ENCODE measurements around the gene VWA2. TPM values are rescaled to one million over a fixed set of nuclear protein-coding genes. Genes with fewer than 3 reads are reported as not detected.

The VWA2 gene
- total and polyA plus RNA-seq, 2 of the 4 experiments (the other 2 are of a cell fraction), result not detected

DNA sequence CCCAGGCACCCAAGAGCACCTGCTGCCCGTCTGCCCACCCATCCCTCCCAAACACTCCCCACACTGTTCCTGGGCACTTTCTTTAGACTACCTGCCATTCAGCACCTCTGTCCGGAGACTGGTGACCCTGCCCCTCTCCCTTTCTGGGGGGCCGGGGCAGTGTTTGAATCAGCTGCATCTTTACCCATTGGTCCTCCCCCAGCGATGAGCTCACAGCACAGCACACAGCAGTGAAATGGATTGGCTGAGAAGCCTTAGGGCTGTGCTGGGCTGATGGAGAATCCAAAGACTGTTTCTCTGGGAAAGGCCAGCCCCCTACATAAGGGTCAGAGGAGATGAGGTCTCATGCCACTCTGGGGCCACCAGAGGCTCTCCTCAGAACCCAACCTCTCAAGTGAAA lies 40.2 kb downstream of the VWA2 start:
- H3K14ac ChIP-seq (replicated peaks; ENCODE audit: low read depth, low read length), result no peak overlapping the region
- H4K8ac ChIP-seq (ENCODE audit: low read depth in 2 of 2, low read length in 2 of 2), result no peak overlapping the region
- H3K9me1 ChIP-seq (ENCODE audit: insufficient read depth, low read length), result no peaks in the 10 kb centered on the region
- H3K23ac ChIP-seq (ENCODE audit: low read depth, low read length), result no peak overlapping the region
- H2BK120ac ChIP-seq (ENCODE audit: low read depth, low read length), result no peak overlapping the region
- no peak overlapping the region for H3K4ac ChIP-seq (ENCODE audit: low read depth, low read length)
- BruUV-seq (replicated peaks), result no TSS peak
- intact Hi-C loops (cut with micrococcal nuclease) (no loop called here), in situ Hi-C loops (cut with MboI; ENCODE audit: low sequenced_read_pairs) (no loop called here), dilution Hi-C loops (cut with HindIII; ENCODE audit: low sequenced_read_pairs, unreplicated experiment) (no loop called here)
- no peak overlapping the region for H4K91ac ChIP-seq (ENCODE audit: insufficient read depth, low read depth, low read length)
- no peak overlapping the region for H3K18ac ChIP-seq (ENCODE audit: low read depth, low read length)
- no peak overlapping the region for H3K56ac ChIP-seq (ENCODE audit: extremely low read depth, insufficient read depth, low read length)
- H3K79me1 ChIP-seq (ENCODE audit: low read depth in 1 of 2, low read length in 2 of 2), result no peaks in the 10 kb centered on the region
- POLR2A ChIA-PET (ENCODE audit: unreplicated experiment), result no interaction called here
- peaks cover 54% of the 10 kb centered on the region for H3K27me3 ChIP-seq (ENCODE audit: control insufficient read depth, insufficient read depth, low read length)
- DNase-seq (no peak), ATAC-seq (ENCODE audit: low read depth) (no peak)
- H2AK9ac ChIP-seq (replicated peaks; ENCODE audit: low read depth, low read length, poor library complexity), result no peak overlapping the region
- H2AK5ac ChIP-seq (ENCODE audit: low read depth, low read length), result no peak overlapping the region
- no peak overlapping the region for H2AFZ ChIP-seq (replicated peaks; ENCODE audit: low read length, poor library complexity)
- H4K20me1 ChIP-seq (ENCODE audit: insufficient read depth, low read length), result no peaks in the 10 kb centered on the region
- CTCF ChIA-PET, result no interaction called here
- H3K9ac ChIP-seq (ENCODE audit: low read depth, low read length), result no peak overlapping the region
- H2BK5ac ChIP-seq (ENCODE audit: low read depth, low read length, poor library complexity, severe bottlenecking), result no peak overlapping the region
- no peak overlapping the region for H2BK15ac ChIP-seq (ENCODE audit: low read depth, low read length)
- no peak overlapping the region for H3K4me3 ChIP-seq (ENCODE audit: insufficient read depth, low read depth, low read length)
- TF ChIP-seq MAFK (IDR thresholded peaks at IDR 0.05; ENCODE audit: low read depth, low read length) (no peak), MXI1 (IDR thresholded peaks at IDR 0.05; ENCODE audit: borderline replicate concordance, low read depth, low read length) (no peak), NFE2L2 (IDR thresholded peaks at IDR 0.05; ENCODE audit: low read depth, low read length) (no peak), BHLHE40 (IDR thresholded peaks at IDR 0.05; ENCODE audit: low read depth, low read length) (no peak), FOS (IDR thresholded peaks at IDR 0.05; ENCODE audit: low read depth, low read length) (no peak), CEBPB (IDR thresholded peaks at IDR 0.05; ENCODE audit: low read depth, low read length) (no peak), RAD21 (IDR thresholded peaks at IDR 0.05; ENCODE audit: low read length) (no peak), SMC3 (IDR thresholded peaks at IDR 0.05; ENCODE audit: low read depth, low read length) (no peak), CHD1 (IDR thresholded peaks at IDR 0.05; ENCODE audit: low read depth, low read length) (no peak)
- TF ChIP-seq, protein P1, sequence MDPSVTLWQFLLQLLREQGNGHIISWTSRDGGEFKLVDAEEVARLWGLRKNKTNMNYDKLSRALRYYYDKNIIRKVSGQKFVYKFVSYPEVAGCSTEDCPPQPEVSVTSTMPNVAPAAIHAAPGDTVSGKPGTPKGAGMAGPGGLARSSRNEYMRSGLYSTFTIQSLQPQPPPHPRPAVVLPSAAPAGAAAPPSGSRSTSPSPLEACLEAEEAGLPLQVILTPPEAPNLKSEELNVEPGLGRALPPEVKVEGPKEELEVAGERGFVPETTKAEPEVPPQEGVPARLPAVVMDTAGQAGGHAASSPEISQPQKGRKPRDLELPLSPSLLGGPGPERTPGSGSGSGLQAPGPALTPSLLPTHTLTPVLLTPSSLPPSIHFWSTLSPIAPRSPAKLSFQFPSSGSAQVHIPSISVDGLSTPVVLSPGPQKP (IDR thresholded peaks at IDR 0.05; ENCODE audit: borderline replicate concordance, low read depth, low read length), result no peak
- TF ChIP-seq, protein P2, sequence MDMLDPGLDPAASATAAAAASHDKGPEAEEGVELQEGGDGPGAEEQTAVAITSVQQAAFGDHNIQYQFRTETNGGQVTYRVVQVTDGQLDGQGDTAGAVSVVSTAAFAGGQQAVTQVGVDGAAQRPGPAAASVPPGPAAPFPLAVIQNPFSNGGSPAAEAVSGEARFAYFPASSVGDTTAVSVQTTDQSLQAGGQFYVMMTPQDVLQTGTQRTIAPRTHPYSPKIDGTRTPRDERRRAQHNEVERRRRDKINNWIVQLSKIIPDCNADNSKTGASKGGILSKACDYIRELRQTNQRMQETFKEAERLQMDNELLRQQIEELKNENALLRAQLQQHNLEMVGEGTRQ (IDR thresholded peaks at IDR 0.05; ENCODE audit: low read depth, low read length), result no peak
- no peak overlapping the region for H3K27ac ChIP-seq (ENCODE audit: insufficient read depth, low read length)
- H3K9me3 ChIP-seq (ENCODE audit: control insufficient read depth, insufficient read depth, low read length), result no peaks in the 10 kb centered on the region
- H4K5ac ChIP-seq (ENCODE audit: low read depth, low read length), result no peak overlapping the region
- no peaks in the 10 kb centered on the region for H3K36me3 ChIP-seq (ENCODE audit: control insufficient read depth, insufficient read depth, low read length)
- no peak overlapping the region for H3K4me2 ChIP-seq (ENCODE audit: low read depth, low read length)
- no peak overlapping the region for H2BK20ac ChIP-seq (ENCODE audit: low read depth, low read length)
- no peaks in the 10 kb centered on the region for H3K4me1 ChIP-seq (ENCODE audit: control insufficient read depth, insufficient read depth, low read length)
- no CpG with 5 or more reads among the region's 4 CpGs for WGBS, 2 experiments (ENCODE audit: extremely low coverage in 2 of 2, insufficient read length in 1 of 2)
